HG02642 (cell line): ENCODE data around the gene ARL6IP5.

Experiments used
- ATAC-seq: cut with Tn5 transposase; IDR thresholded peaks from one replicate; pipeline ENCODE4 v1.9.1; 2021; ENCODE audit warnings: mild to moderate bottlenecking; ENCODE audit not compliant: unreplicated experiment, poor library complexity

The ARL6IP5 gene

GRCh38 chr3:69145688-69146087, 61.0 kb downstream of the ARL6IP5 start:
- no peak for ATAC-seq

DNA sequence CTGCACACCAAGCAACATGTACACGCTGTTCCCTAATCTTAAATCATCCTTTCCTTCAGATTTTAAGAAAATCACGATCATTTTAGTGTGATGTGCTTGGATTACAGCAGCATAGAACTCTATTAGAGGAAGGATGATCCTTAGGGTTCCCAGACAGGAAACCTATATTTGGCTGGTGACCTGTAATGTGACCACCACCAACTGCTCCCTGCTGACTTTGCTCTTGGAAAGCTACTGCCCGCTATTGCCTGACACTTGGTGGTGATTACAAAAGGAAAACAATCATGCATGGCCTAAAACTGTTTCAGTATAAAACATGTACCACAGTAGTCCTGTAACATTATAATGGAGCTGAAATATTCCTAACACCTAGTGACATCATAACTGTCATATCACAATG, 64.8 kb downstream of the ARL6IP5 start:
- no peak for ATAC-seq
